HEK293 (cell line): ENCODE data around the gene DCC.

ENCODE experiments used
- ATF2 ChIP-seq: fragments of 450-650 bp; formaldehyde crosslinking; IDR thresholded peaks from 2 replicates; pipeline ENCODE4 v1.5.1; 2016; ENCODE audit warnings: missing biosample characterization, missing genetic modification characterization, low read depth
- CTCF ChIP-seq: fragments of 450-650 bp; formaldehyde crosslinking; IDR thresholded peaks from 2 replicates; pipeline ENCODE4 v1.5.1; 2016; ENCODE audit warnings: missing biosample characterization, missing genetic modification characterization
- PBX3 ChIP-seq: sonication (generic); formaldehyde crosslinking; IDR thresholded peaks from 2 replicates; pipeline ENCODE4 v1.8.1; 2022; ENCODE audit warnings: mild to moderate bottlenecking, moderate library complexity, missing genetic modification reagents
- SP2 ChIP-seq: fragments of 450-650 bp; formaldehyde crosslinking; IDR thresholded peaks from 2 replicates; pipeline ENCODE4 v1.5.1; 2016; ENCODE audit warnings: missing biosample characterization, missing genetic modification characterization
- ZBTB10 ChIP-seq: fragments of 450-650 bp; formaldehyde crosslinking; IDR thresholded peaks from 2 replicates; pipeline ENCODE4 v1.5.1; 2016; ENCODE audit warnings: missing biosample characterization, missing genetic modification characterization
- ZBTB17 ChIP-seq: fragments of 450-650 bp; formaldehyde crosslinking; IDR thresholded peaks from 2 replicates; pipeline ENCODE4 v1.5.1; 2016; ENCODE audit warnings: missing biosample characterization, missing genetic modification characterization
- ZBTB21 ChIP-seq: fragments of 450-650 bp; formaldehyde crosslinking; IDR thresholded peaks from 2 replicates; pipeline ENCODE4 v1.5.1; 2017; ENCODE audit warnings: missing biosample characterization, missing genetic modification characterization
- ZBTB26 ChIP-seq: fragments of 450-650 bp; formaldehyde crosslinking; optimal IDR thresholded peaks from 2 replicates; pipeline ENCODE3; 2016; ENCODE audit warnings: missing biosample characterization, mild to moderate bottlenecking, missing genetic modification characterization
- ZNF146 ChIP-seq: fragments of 450-650 bp; formaldehyde crosslinking; IDR thresholded peaks from 2 replicates; pipeline ENCODE4 v1.5.1; 2016; ENCODE audit warnings: missing biosample characterization, missing genetic modification characterization
- ZNF175 ChIP-seq: fragments of 450-650 bp; formaldehyde crosslinking; IDR thresholded peaks from 2 replicates; pipeline ENCODE4 v1.5.1; 2016; ENCODE audit warnings: missing biosample characterization, missing genetic modification characterization
- ZNF23 ChIP-seq: fragments of 450-650 bp; formaldehyde crosslinking; IDR thresholded peaks from 2 replicates; pipeline ENCODE4 v1.5.1; 2016; ENCODE audit warnings: missing biosample characterization, missing genetic modification characterization, borderline replicate concordance
- ZNF366 ChIP-seq: fragments of 450-650 bp; formaldehyde crosslinking; conservative IDR thresholded peaks from 2 replicates; pipeline ENCODE4 v1.5.1; 2016; ENCODE audit warnings: missing biosample characterization, missing genetic modification characterization
- ZNF555 ChIP-seq: fragments of 450-650 bp; formaldehyde crosslinking; conservative IDR thresholded peaks from 2 replicates; pipeline ENCODE4 v1.5.1; 2017; ENCODE audit warnings: missing biosample characterization, mild to moderate bottlenecking, missing genetic modification characterization, inconsistent platforms
- ZNF561 ChIP-seq: fragments of 450-650 bp; IDR thresholded peaks from 2 replicates; pipeline ENCODE4 v1.5.1; 2018; ENCODE audit warnings: missing biosample characterization, missing genetic modification characterization, borderline replicate concordance

- TF ChIP-seq SP2 (tag by site-specific recombination) (no peak), ZBTB10 (no peak), ZNF561 (no peak), ZNF175 (no peak), CTCF (no peak), ZBTB17 (tag by site-specific recombination) (no peak), ZNF23 (no peak), ATF2 (tag by site-specific recombination) (no peak), PBX3 (no peak), ZBTB21 (tag by site-specific recombination) (no peak), ZBTB26 (no peak), ZNF366 (tag by site-specific recombination) (no peak), ZNF555 (tag by site-specific recombination) (no peak), ZNF146 (tag by site-specific recombination) (no peak)
These were observed 407.9 kb downstream of the DCC start for GRCh38 chr18:52747869-52748268.
